Measurements from ENCODE around the gene CIDEC.
A peak's percentile ranks its signal among the peaks of the same experiment; 100 is the strongest.
"Not testable (repeated sequence)": the region's sequence is repeated elsewhere in the genome, so short reads cannot be mapped to it uniquely, and the experiment has no call there.

Gene CIDEC

GRCh38 chr3:9901967-9902366 lies 21.9 kb upstream of the CIDEC start:
- no peak for DNase-seq (ENCODE audit: low spot score)

DNA sequence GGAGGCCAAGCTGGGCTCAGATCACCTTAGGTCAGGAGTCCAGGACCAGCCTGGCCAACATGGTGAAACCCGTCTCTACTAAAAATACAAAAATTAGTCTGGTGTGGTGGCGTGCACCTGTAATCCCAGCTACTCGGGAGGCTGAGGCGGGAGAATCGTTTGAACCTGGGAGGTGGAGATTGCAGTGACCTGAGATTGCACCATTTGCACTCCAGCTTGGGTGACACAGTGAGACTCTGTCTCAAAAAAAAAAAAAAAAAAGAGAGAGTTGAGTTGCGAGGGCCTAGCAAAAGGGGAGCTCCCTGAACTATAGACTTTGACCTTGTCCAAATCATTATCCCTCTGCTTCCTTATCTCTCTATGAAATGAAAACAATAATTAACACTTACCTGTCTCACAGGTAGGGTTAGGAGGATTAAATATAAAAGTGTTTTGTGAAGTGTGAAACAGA lies 20.9 kb upstream of the CIDEC start:
- not testable (repeated sequence) for DNase-seq (ENCODE audit: low spot score)

DNA sequence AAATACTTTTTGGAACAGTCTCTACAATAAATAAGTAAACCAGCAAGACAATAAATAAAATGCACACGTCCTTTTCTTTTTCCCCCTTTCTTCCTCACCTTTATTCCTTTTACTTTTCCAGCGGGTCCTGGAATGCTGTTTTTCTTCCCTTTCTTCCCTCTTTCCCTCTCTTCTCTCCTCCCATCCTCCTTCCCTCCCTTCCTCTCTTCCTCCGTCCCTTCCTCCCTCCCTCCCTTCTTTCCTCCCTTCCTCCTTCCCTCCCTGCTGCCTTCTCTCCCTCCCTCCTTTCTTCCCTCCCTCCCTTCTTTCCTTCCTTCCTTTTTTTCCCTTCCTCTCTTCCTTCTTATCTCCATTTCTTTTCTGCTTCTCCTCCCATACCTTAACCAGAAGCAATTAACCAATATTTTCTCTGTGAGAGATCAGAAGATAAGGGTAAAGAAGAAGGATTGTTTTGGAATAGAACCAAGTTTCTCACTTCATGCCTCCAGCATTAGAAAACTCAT lies 19.3 kb upstream of the CIDEC start:
- DNase-seq (ENCODE audit: low spot score): no peak

- no peak for DNase-seq (ENCODE audit: low spot score)
Measured at GRCh38 chr3:9898467-9899241, 18.6 kb upstream of the CIDEC start.

DNA sequence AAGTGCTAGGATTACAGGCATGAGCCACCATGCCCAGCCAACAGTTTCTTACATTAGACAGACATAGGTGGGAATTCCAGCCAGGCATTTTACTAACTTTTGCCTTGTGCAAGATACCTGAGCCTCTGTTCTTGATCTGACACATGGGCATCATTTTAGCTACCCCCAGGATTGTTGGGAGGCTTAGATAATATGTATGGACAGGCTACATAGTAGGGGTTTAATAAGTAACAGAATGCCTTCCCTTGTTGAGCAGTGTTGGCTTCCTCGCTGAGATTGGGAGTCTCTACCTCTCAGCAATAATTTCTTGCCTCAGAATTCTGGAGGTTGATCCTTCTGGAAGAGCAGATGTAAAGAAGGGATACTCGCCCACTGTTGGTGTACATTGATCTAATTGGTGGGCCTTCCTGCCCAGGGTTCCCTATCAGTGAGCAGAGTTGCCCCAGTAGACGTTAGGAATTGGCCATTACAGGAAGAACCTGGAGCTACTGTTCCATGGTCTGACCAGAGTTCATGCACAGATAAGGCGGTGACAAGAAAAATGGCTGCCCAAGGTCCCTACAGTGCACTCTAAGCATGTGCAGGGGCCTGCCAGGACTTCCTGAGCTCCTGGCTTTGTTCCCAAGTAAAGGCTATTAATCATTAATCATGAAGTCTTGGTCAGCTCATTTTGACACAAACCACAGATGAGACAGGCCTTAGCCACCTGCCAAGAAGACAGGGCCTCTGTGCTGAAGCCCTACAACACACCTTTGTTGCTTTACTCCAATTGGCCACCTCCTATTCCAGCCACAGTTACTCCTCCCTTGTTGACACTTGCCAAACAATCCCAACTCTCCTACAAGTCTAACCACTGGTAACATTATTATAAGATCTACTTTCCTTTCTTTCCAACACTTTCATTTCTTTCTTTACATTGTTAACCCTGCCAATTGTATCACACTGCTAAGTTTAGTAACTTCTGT lies 17.6 kb upstream of the CIDEC start:
- no peak for DNase-seq (ENCODE audit: low spot score)

- not testable (repeated sequence) for DNase-seq (ENCODE audit: low spot score)
Measured at GRCh38 chr3:9896755-9897407, 16.8 kb upstream of the CIDEC start.

DNA sequence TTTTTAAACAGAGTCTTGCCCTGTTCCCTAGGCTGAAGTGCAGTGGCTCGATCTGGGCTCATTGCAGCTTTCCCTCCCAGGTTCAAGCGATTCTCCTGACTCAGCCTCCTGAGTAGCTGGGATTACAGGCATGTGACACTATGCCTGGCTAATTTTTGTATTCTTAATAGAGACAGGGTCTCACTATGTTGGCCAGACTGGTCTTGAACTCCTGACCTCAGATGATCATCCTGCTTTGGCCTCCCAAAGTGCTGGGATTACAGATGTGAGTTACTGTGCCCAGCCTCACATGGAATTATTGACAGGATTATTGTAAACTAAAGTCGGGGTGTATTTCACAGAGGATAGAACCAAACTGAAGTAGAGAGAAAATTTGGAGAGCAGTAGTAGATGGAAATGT lies 15.7 kb upstream of the CIDEC start:
- not testable (repeated sequence) for DNase-seq (ENCODE audit: low spot score)

DNA sequence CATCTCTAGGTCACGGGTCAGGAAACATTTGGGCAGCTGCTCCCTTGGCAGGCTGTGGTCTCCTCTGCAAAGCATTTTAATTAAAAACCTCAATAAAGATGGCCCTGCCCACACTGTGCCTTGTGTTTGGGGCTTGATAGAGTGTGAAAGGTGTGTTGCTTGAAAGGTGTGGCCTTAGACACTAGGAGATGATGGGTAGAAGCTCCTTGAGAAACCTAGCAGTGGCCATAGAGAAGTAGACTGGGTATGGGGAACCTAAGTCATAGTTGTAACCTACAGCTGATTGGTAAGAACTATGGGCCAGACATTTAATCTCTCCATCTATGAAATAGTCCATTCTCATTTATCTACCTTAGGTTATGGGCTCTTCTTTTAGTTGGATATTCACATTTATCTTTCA lies 13.7 kb upstream of the CIDEC start:
- DNase-seq (ENCODE audit: low spot score): no peak

DNA sequence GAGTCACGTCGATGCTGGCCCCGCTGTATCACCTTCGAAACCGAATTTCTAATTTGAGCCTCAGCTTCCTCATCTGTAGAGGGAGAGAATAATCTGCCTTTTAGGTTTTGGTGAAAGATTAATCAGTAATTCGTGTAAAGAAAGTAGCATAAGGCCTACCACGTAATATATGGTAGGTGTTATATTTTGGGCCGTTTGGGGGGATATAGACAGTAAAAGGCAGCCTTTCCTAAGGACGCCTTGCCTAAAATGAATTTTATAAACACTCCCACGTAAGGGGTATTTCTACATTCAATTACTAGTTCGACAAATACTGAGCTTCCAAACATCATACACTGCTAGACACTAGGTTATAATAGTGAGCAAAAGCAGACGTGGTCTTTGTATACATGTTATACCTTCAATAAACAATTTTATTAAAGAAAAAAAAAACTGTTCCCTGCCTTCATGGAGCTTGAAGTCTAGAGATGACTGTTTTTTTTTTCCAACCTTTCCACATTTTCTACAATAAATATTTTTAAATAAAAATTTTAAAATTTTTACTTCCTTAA lies 11.1 kb upstream of the CIDEC start:
- no peak for DNase-seq (ENCODE audit: low spot score)

- peak; percentile 92 for DNase-seq (ENCODE audit: low spot score)
Measured at GRCh38 chr3:9890249-9891071, 10.4 kb upstream of the CIDEC start, which contains the start of gene JAGN1. Gene JAGN1, plus strand, starts transcription at chr3:9890610. Its CDS starts 113 bp downstream, at chr3:9890723.

DNA sequence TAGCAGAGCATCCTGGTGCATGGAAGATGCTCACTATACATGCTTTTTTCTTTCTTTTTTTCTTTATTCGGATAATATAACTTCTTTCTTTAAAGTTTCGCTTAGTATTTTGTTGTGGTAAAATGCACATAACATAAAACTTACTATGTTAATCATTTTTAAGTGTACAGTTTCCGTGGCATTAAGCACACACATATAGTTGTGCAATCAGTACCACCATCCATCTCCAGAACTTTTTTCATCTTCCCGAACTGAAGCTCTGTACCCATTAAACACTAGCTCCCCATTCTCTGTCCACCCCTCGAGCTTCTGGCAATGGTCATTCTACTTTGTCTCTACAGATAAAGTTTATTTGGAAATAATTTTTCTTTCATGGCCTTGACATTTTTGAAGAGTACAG lies 9.4 kb upstream of the CIDEC start:
- DNase-seq (ENCODE audit: low spot score): no peak

DNA sequence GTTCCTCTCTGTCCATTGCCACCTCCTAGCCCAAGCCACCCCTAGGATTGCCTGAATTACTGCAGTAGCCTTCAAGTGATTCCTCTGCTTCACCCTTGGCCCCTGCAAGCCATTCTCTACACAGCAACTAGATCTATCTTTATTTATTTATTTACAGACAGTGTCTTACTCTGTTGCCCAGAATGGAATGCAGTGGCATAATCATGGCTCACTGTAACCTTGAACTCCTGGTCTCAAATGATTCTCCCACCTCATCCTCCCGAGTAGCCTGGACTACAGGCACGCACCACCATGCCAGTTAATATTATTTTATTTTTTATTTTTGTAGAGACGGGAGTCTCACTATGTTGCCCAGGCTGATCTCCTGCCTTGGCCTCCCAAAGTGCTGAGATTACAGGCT lies 8.5 kb upstream of the CIDEC start:
- no peak for DNase-seq (ENCODE audit: low spot score)

- DNase-seq (ENCODE audit: low spot score): no peak
Measured at GRCh38 chr3:9887480-9887879, 7.4 kb upstream of the CIDEC start.

DNA sequence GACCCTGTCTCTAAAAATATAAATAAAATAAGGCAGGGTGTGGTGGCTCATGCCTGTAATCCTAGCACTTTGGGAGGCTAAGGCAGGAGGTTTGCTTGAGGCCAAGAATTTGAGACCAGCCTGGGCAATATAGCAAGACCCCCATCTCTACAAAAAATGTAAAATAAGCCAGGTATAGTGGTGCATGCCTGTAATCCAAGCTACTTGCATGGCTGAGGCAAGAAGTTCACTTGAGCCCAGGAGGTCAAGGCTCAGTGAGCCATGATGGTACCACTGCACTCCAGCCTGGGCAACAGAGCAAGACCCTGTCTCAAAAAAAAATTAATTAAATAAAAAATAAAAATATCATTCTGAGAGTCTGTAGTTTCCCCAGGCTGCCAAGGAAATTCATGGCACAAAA lies 6.3 kb upstream of the CIDEC start:
- no peak for DNase-seq (ENCODE audit: low spot score)

DNA sequence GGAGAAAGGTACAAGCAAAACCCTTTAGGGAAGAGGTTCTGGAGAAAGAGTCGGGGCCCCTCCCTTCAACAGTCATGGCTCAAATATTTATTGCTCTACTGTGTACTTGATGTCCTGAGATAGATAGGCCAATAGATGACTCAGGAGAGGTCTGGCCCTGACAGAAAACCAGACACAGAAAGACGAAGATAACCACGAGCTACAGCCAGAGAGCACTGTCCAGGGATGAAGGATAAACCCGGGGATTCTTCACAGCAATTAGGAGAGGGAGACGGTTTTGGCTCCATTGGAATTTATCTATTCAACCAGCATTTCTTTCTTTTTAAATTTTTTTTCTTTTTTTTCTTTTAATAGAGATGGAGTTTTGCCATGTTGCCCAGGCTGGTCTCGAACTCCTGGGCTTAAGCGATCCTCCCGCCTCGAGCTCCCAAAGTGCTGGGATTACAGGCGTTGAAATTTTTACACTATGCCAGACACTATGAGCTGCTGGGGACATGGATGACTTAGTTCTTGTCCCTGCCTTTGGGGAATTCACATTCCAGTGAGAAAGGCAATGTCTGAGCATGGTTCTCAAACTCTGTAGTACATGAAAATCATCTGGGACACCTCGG lies 4.6 kb upstream of the CIDEC start:
- DNase-seq (ENCODE audit: low spot score): peak; percentile 12

DNA sequence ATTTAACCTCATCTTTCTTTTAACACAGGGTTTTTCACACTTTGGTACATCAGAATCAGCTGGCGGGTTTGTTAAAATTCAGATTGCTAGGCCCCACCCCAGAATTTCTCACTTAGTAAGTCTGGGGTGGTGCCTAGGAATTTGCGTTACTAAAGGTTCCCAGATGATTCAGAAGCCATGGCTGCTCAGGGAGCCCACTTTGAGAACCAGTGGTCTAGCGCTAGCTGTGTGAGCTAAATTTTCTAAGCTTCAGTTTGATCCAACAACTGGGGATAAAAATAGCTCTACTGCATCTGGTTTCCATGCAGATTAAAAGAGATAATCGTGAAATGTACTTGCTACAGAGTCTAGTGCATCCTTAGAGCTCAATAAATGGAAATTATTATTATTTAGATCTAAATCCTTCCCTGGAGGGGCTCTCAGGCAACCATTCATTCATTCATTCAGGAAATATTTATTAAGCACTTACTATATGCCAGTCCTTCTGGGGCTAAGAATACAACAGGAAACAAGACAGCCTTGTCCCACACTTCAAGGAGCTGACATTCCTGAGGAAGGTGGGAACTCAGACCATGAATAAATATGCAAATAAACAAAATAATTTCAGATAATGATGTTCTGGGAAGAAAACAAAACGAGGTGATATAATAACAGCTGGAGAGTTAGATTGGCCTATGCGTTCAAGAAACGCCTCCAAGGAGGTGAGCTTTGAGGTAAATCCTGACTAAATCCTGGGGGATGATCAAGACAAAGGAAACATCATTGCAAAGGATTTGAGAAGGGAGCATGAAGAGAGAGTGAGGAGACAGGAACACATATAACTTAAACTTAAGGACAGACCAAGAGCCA lies 3.9 kb upstream of the CIDEC start:
- DNase-seq (ENCODE audit: low spot score): no peak

GRCh38 chr3:9881441-9881840 lies 1.4 kb upstream of the CIDEC start:
- no peak for DNase-seq (ENCODE audit: low spot score)

- DNase-seq (ENCODE audit: low spot score): no peak
Measured at GRCh38 chr3:9878700-9879099, 1.4 kb downstream of the CIDEC start.

GRCh38 chr3:9876991-9877390 lies 3.1 kb downstream of the CIDEC start:
- DNase-seq (ENCODE audit: low spot score): no peak

- not testable (repeated sequence) for DNase-seq (ENCODE audit: low spot score)
Measured at GRCh38 chr3:9876255-9876654, 3.8 kb downstream of the CIDEC start.

Data from hematopoietic multipotent progenitor cell treated with erythropoietin and hydrocortisone succinate and interleukin-3 and kit ligand, for 15 days (in vitro differentiated cells).